ENCODE results near the gene MBOAT7. TPM values are rescaled to one million over a fixed set of nuclear protein-coding genes. Genes with fewer than 3 reads are reported as not detected.
"Not testable (repeated sequence)": the region's sequence is repeated elsewhere in the genome, so short reads cannot be mapped to it uniquely, and the experiment has no call there.

Gene MBOAT7
- polyA plus RNA-seq, 2 of the 4 experiments (the other 2 are of a cell fraction), result 42.1 to 142 TPM

GRCh38 chr19:54196536-54196935, 7.2 kb upstream of the MBOAT7 start (continued):
- no peak for TF ChIP-seq REST (IDR thresholded peaks at IDR 0.05)
- no peak for TF ChIP-seq KDM1A (IDR thresholded peaks at IDR 0.05; ENCODE audit: low read depth)
- TF ChIP-seq CBX2 (IDR thresholded peaks at IDR 0.05; ENCODE audit: borderline replicate concordance, low read depth), result no peak
- TF ChIP-seq NFE2L2 (conservative IDR thresholded peaks at IDR 0.05; ENCODE audit: low read length), result no peak

- CTCF ChIA-PET, result interaction anchor here (0.9 to 2.2 kb wide), 2 partner anchors 27 to 72 kb away, joined by 3 to 8 read pairs; no protein-coding TSS in a partner anchor
- DNase-seq (ENCODE audit: low read depth in 1 of 2, low spot score in 1 of 2); H3K4me2 ChIP-seq; H3K4me1 ChIP-seq; POLR2A ChIA-PET; H3K27ac ChIP-seq; H3K4me3 ChIP-seq; H3K9me3 ChIP-seq; ATAC-seq; FAIRE-seq: not testable (repeated sequence)
- WGBS (ENCODE audit: missing lambda C conversion rate), result 95% methylated on average over 12 of the region's 12 CpGs
These were observed 5.1 kb upstream of the MBOAT7 start for GRCh38 chr19:54194463-54194862.

GRCh38 chr19:54193011-54193410, 3.6 kb upstream of the MBOAT7 start:
- CTCF ChIA-PET, result interaction anchor here (1.2 to 17.2 kb wide), 4 partner anchors 11 to 43 kb away, joined by 3 to 295 read pairs (median 6); partner anchors contain the start of gene TMC4
- no peak overlapping the region for H3K4me3 ChIP-seq
- H3K4me2 ChIP-seq, result no peak overlapping the region
- DNase-seq (ENCODE audit: low read depth in 1 of 2, low spot score in 1 of 2) (no peak), ATAC-seq (no peak), FAIRE-seq (no peak)
- H3K4me1 ChIP-seq, result peaks cover 13% of the 10 kb centered on the region
- no peak for TF ChIP-seq BCL3 (IDR thresholded peaks at IDR 0.05)
- no peak for TF ChIP-seq RCOR1 (IDR thresholded peaks at IDR 0.05; ENCODE audit: low read depth, low read length)
- TF ChIP-seq TFCP2L1 (CRISPR knock-in tag; IDR thresholded peaks at IDR 0.05), result no peak
- no peak for TF ChIP-seq BHLHE40 (IDR thresholded peaks at IDR 0.05; ENCODE audit: low read depth, low read length)
- no peak for TF ChIP-seq PBX3 (IDR thresholded peaks at IDR 0.05)
- TF ChIP-seq SMC3 (IDR thresholded peaks at IDR 0.05), result no peak
- no peak for TF ChIP-seq MAZ (IDR thresholded peaks at IDR 0.05; ENCODE audit: borderline replicate concordance, low read depth, low read length)
- TF ChIP-seq TP53 (CRISPR knock-in tag; IDR thresholded peaks at IDR 0.05), result no peak
- TF ChIP-seq ZNF302 (CRISPR knock-in tag; IDR thresholded peaks at IDR 0.05), result no peak
- TF ChIP-seq KDM5A (IDR thresholded peaks at IDR 0.05), result no peak
- no peak for TF ChIP-seq JUN (IDR thresholded peaks at IDR 0.05)
- TF ChIP-seq ZC3H11A (IDR thresholded peaks at IDR 0.05), result no peak
- no peak for TF ChIP-seq NPAS2 (CRISPR knock-in tag; IDR thresholded peaks at IDR 0.05; ENCODE audit: borderline replicate concordance)
- TF ChIP-seq ATOH8 (CRISPR knock-in tag; IDR thresholded peaks at IDR 0.05; ENCODE audit: low read depth), result no peak
- no peak for TF ChIP-seq ELK1 (IDR thresholded peaks at IDR 0.05; ENCODE audit: low read depth, low read length)
- TF ChIP-seq HOXA7 (CRISPR knock-in tag; IDR thresholded peaks at IDR 0.05), result no peak
- H3K27ac ChIP-seq, result no peak overlapping the region
- POLR2A ChIA-PET, result interaction anchor here (5.0 kb wide), 1 partner anchor 8 kb away, joined by 132 read pairs; the partner anchor contains the start of gene RPS9
- H3K9me3 ChIP-seq, result no peaks in the 10 kb centered on the region
- 86% methylated on average over 11 of the region's 11 CpGs for WGBS (ENCODE audit: missing lambda C conversion rate)

Measured in A549 (cell line).